ENCODE results near the gene PLEKHA1. TPM values are rescaled to one million over a fixed set of nuclear protein-coding genes. Genes with fewer than 3 reads are reported as not detected.
A peak's percentile ranks its signal among the peaks of the same experiment; 100 is the strongest.

Gene PLEKHA1
- total and polyA plus RNA-seq, 4 donors: 15.9 to 29.2 (median 22.9) TPM

GRCh38 chr10:122468926-122469781, 94.6 kb downstream of the PLEKHA1 start:
- Histone ChIP-seq H3K9me3 (ENCODE audit: control insufficient read depth in 4 of 4, low read length in 3 of 4) (no peaks in the 10 kb centered on the region), H3K27ac (ENCODE audit: low read depth in 1 of 2, low read length in 2 of 2) (no peak overlapping the region), H3K4me3 (ENCODE audit: low read depth in 1 of 3, low read length in 3 of 3) (no peak overlapping the region), H3K9ac (ENCODE audit: low read depth in 1 of 2, low read length in 2 of 2) (no peak overlapping the region), H3K36me3 (ENCODE audit: control insufficient read depth in 4 of 4, insufficient read depth in 3 of 4, low read depth in 1 of 4, low read length in 3 of 4) (peaks cover 0 to 2% (median 0%) of the 10 kb centered on the region in 4 donors), H3K27me3 (ENCODE audit: control insufficient read depth in 4 of 4, insufficient read depth in 4 of 4, low read length in 3 of 4) (no peaks in the 10 kb centered on the region), H3K4me1 (ENCODE audit: control insufficient read depth in 4 of 4, insufficient read depth in 4 of 4, low read length in 3 of 4) (peaks cover 0 to 4% (median 2%) of the 10 kb centered on the region in 4 donors)
- WGBS: 83% methylated on average over 11 of the region's 11 CpGs
- no peak for DNase-seq (ENCODE audit: low spot score)
- TF ChIP-seq JUND (IDR thresholded peaks at IDR 0.05) (peak in 1 of 2 donors; percentile 87), YY1 (IDR thresholded peaks at IDR 0.05) (peak; percentile 20), TAF1 (conservative IDR thresholded peaks at IDR 0.05) (no peak), MAX (IDR thresholded peaks at IDR 0.05) (no peak)

GRCh38 chr10:122469848-122470247, 95.3 kb downstream of the PLEKHA1 start:
- DNase-seq (ENCODE audit: low spot score): no peak
- H3K9me3 ChIP-seq (ENCODE audit: control insufficient read depth in 4 of 4, low read length in 3 of 4): no peaks in the 10 kb centered on the region
- H3K4me3 ChIP-seq (ENCODE audit: low read depth in 1 of 3, low read length in 3 of 3): no peak overlapping the region
- H3K27ac ChIP-seq (ENCODE audit: low read depth in 1 of 2, low read length in 2 of 2): no peak overlapping the region
- 94% methylated on average over 4 of the region's 4 CpGs for WGBS
- peaks cover 0 to 2% (median 1%) of the 10 kb centered on the region in 4 donors for H3K4me1 ChIP-seq (ENCODE audit: control insufficient read depth in 4 of 4, insufficient read depth in 4 of 4, low read length in 3 of 4)
- H3K9ac ChIP-seq (ENCODE audit: low read depth in 1 of 2, low read length in 2 of 2): no peak overlapping the region
- H3K27me3 ChIP-seq (ENCODE audit: control insufficient read depth in 4 of 4, insufficient read depth in 4 of 4, low read length in 3 of 4): no peaks in the 10 kb centered on the region
- TF ChIP-seq RAD21 (IDR thresholded peaks at IDR 0.05): no peak
- TF ChIP-seq GABPA (IDR thresholded peaks at IDR 0.05 in 1 of 2, conservative IDR thresholded peaks at IDR 0.05 in 1 of 2): no peak
- TF ChIP-seq NR2F2 (IDR thresholded peaks at IDR 0.05): no peak
- no peak for TF ChIP-seq EGR1 (IDR thresholded peaks at IDR 0.05; ENCODE audit: low read depth in 2 of 2)
- no peak for TF ChIP-seq HNF4G (IDR thresholded peaks at IDR 0.05)
- no peak for TF ChIP-seq MAX (IDR thresholded peaks at IDR 0.05)
- no peak for TF ChIP-seq HNF4A (conservative IDR thresholded peaks at IDR 0.05)
- TF ChIP-seq FOXA1 (IDR thresholded peaks at IDR 0.05): no peak
- TF ChIP-seq RXRA (IDR thresholded peaks at IDR 0.05): no peak
- no peak for TF ChIP-seq JUND (IDR thresholded peaks at IDR 0.05)
- TF ChIP-seq CTCF (IDR thresholded peaks at IDR 0.05; ENCODE audit: low read depth, low read length, missing input control): no peak
- no peak for TF ChIP-seq YY1 (IDR thresholded peaks at IDR 0.05)
- TF ChIP-seq TAF1 (conservative IDR thresholded peaks at IDR 0.05): no peak
- no peak for TF ChIP-seq SP1 (IDR thresholded peaks at IDR 0.05)
- no peak for TF ChIP-seq REST (IDR thresholded peaks at IDR 0.05)
- no peak for TF ChIP-seq ZBTB33 (IDR thresholded peaks at IDR 0.05)
- TF ChIP-seq FOXA2 (IDR thresholded peaks at IDR 0.05): no peak
- no peak for TF ChIP-seq ATF3 (IDR thresholded peaks at IDR 0.05)
- H3K36me3 ChIP-seq (ENCODE audit: control insufficient read depth in 4 of 4, insufficient read depth in 3 of 4, low read depth in 1 of 4, low read length in 3 of 4): peaks cover 0 to 2% (median 0%) of the 10 kb centered on the region in 4 donors

All from liver (tissue), 9 donors.